ENCODE results near the gene TBX3. TPM values are rescaled to one million over a fixed set of nuclear protein-coding genes. Genes with fewer than 3 reads are reported as not detected.
A peak's percentile ranks its signal among the peaks of the same experiment; 100 is the strongest.

TBX3 gene
- total and polyA plus RNA-seq, 5 donors from 2014 or later: not detected

- no peak overlapping the region for H3K27ac ChIP-seq (ENCODE audit: insufficient read depth, low read length, poor library complexity, severe bottlenecking)
- H3K9me3 Mint-ChIP-seq: peaks cover 0 to 3% (median 0%) of the 10 kb centered on the region in 7 donors
- peaks cover 16% of the 10 kb centered on the region for H3K27me3 ChIP-seq (ENCODE audit: control insufficient read depth, insufficient read depth, low read length)
- H3K4me3 ChIP-seq (ENCODE audit: low read depth, low read length): no peak overlapping the region
- ATAC-seq (ENCODE audit: low read depth in 2 of 2) (no peak), DNase-seq (no peak)
- no peaks in the 10 kb centered on the region for H3K36me3 ChIP-seq (ENCODE audit: control insufficient read depth, insufficient read depth, low read length)
- no peaks in the 10 kb centered on the region for H3K4me1 ChIP-seq (ENCODE audit: control insufficient read depth, insufficient read depth, low read length, poor library complexity, severe bottlenecking)
- H3K36me3 Mint-ChIP-seq: no peaks in the 10 kb centered on the region
- H3K9me3 ChIP-seq (ENCODE audit: control insufficient read depth in 2 of 2, low read length in 2 of 2): peaks cover 0 to 3% of the 10 kb centered on the region in 2 experiments
- H3K27ac Mint-ChIP-seq: no peak overlapping the region
- H3K4me3 Mint-ChIP-seq: no peak overlapping the region
- peaks cover 70% of the 10 kb centered on the region for H3K27me3 Mint-ChIP-seq
- H3K4me1 Mint-ChIP-seq: peaks cover 0 to 5% (median 0%) of the 10 kb centered on the region in 4 donors
Observed at GRCh38 chr12:114701104-114701414, 17.1 kb upstream of the TBX3 start.

- H3K27me3 Mint-ChIP-seq: peaks cover 70% of the 10 kb centered on the region
- no peaks in the 10 kb centered on the region for H3K36me3 Mint-ChIP-seq
- Histone ChIP-seq H3K27ac (ENCODE audit: insufficient read depth, low read length, poor library complexity, severe bottlenecking) (no peak overlapping the region), H3K4me1 (ENCODE audit: control insufficient read depth, insufficient read depth, low read length, poor library complexity, severe bottlenecking) (no peaks in the 10 kb centered on the region), H3K4me3 (ENCODE audit: low read depth, low read length) (no peak overlapping the region), H3K27me3 (ENCODE audit: control insufficient read depth, insufficient read depth, low read length) (peaks cover 20% of the 10 kb centered on the region), H3K9me3 (ENCODE audit: control insufficient read depth in 2 of 2, low read length in 2 of 2) (peaks cover 0 to 3% of the 10 kb centered on the region in 2 experiments), H3K36me3 (ENCODE audit: control insufficient read depth, insufficient read depth, low read length) (no peaks in the 10 kb centered on the region)
- H3K27ac Mint-ChIP-seq: no peak overlapping the region
- H3K4me3 Mint-ChIP-seq: no peak overlapping the region
- H3K9me3 Mint-ChIP-seq: peaks cover 0 to 3% (median 0%) of the 10 kb centered on the region in 7 donors
- ATAC-seq (ENCODE audit: low read depth in 2 of 2) (no peak), DNase-seq (no peak)
- H3K4me1 Mint-ChIP-seq: peaks cover 0 to 5% (median 0%) of the 10 kb centered on the region in 4 donors
Observed at GRCh38 chr12:114700392-114701103, 16.6 kb upstream of the TBX3 start.

- Mint-ChIP-seq H3K36me3 (no peaks in the 10 kb centered on the region), H3K27me3 (peaks cover 83% of the 10 kb centered on the region), H3K4me3 (no peak overlapping the region), H3K9me3 (peaks cover 0 to 8% (median 0%) of the 10 kb centered on the region in 7 donors), H3K4me1 (peaks cover 0 to 5% (median 0%) of the 10 kb centered on the region in 4 donors), H3K27ac (no peak overlapping the region)
- no peaks in the 10 kb centered on the region for H3K36me3 ChIP-seq (ENCODE audit: control insufficient read depth, insufficient read depth, low read length)
- H3K9me3 ChIP-seq (ENCODE audit: control insufficient read depth in 2 of 2, low read length in 2 of 2): peaks cover 0 to 3% of the 10 kb centered on the region in 2 experiments
- no peak for DNase-seq
- H3K27ac ChIP-seq (ENCODE audit: insufficient read depth, low read length, poor library complexity, severe bottlenecking): no peak overlapping the region
- H3K4me1 ChIP-seq (ENCODE audit: control insufficient read depth, insufficient read depth, low read length, poor library complexity, severe bottlenecking): no peaks in the 10 kb centered on the region
- ATAC-seq (ENCODE audit: low read depth in 2 of 2): no peak
- no peak overlapping the region for H3K4me3 ChIP-seq (ENCODE audit: low read depth, low read length)
- peaks cover 29% of the 10 kb centered on the region for H3K27me3 ChIP-seq (ENCODE audit: control insufficient read depth, insufficient read depth, low read length)
Observed at GRCh38 chr12:114698566-114699163, 14.7 kb upstream of the TBX3 start.

GRCh38 chr12:114697741-114698565, 14.0 kb upstream of the TBX3 start:
- DNase-seq: no peak
- no peak overlapping the region for H3K27ac Mint-ChIP-seq
- peaks cover 89% of the 10 kb centered on the region for H3K27me3 Mint-ChIP-seq
- peaks cover 0 to 5% (median 0%) of the 10 kb centered on the region in 4 donors for H3K4me1 Mint-ChIP-seq
- Histone ChIP-seq H3K36me3 (ENCODE audit: control insufficient read depth, insufficient read depth, low read length) (no peaks in the 10 kb centered on the region), H3K27me3 (ENCODE audit: control insufficient read depth, insufficient read depth, low read length) (peaks cover 28% of the 10 kb centered on the region), H3K9me3 (ENCODE audit: control insufficient read depth in 2 of 2, low read length in 2 of 2) (peaks cover 0 to 3% of the 10 kb centered on the region in 2 experiments), H3K27ac (ENCODE audit: insufficient read depth, low read length, poor library complexity, severe bottlenecking) (no peak overlapping the region), H3K4me1 (ENCODE audit: control insufficient read depth, insufficient read depth, low read length, poor library complexity, severe bottlenecking) (no peaks in the 10 kb centered on the region), H3K4me3 (ENCODE audit: low read depth, low read length) (no peak overlapping the region)
- H3K36me3 Mint-ChIP-seq: no peaks in the 10 kb centered on the region
- ATAC-seq (ENCODE audit: low read depth in 2 of 2): no peak
- no peak overlapping the region for H3K4me3 Mint-ChIP-seq
- H3K9me3 Mint-ChIP-seq: peaks cover 0 to 6% (median 0%) of the 10 kb centered on the region in 7 donors

GRCh38 chr12:114697243-114697716, 13.3 kb upstream of the TBX3 start:
- peaks cover 30% of the 10 kb centered on the region for H3K27me3 ChIP-seq (ENCODE audit: control insufficient read depth, insufficient read depth, low read length)
- H3K4me1 ChIP-seq (ENCODE audit: control insufficient read depth, insufficient read depth, low read length, poor library complexity, severe bottlenecking): no peaks in the 10 kb centered on the region
- H3K9me3 ChIP-seq (ENCODE audit: control insufficient read depth in 2 of 2, low read length in 2 of 2): peaks cover 0 to 3% of the 10 kb centered on the region in 2 experiments

GRCh38 chr12:114696443-114697242, 12.7 kb upstream of the TBX3 start:
- Histone ChIP-seq H3K27me3 (ENCODE audit: control insufficient read depth, insufficient read depth, low read length) (peaks cover 30% of the 10 kb centered on the region), H3K36me3 (ENCODE audit: control insufficient read depth, insufficient read depth, low read length) (no peaks in the 10 kb centered on the region), H3K4me1 (ENCODE audit: control insufficient read depth, insufficient read depth, low read length, poor library complexity, severe bottlenecking) (no peaks in the 10 kb centered on the region), H3K27ac (ENCODE audit: insufficient read depth, low read length, poor library complexity, severe bottlenecking) (no peak overlapping the region), H3K4me3 (ENCODE audit: low read depth, low read length) (no peak overlapping the region), H3K9me3 (ENCODE audit: control insufficient read depth in 2 of 2, low read length in 2 of 2) (peaks cover 0 to 3% of the 10 kb centered on the region in 2 experiments)
- peaks cover 0 to 6% (median 0%) of the 10 kb centered on the region in 7 donors for H3K9me3 Mint-ChIP-seq
- ATAC-seq (ENCODE audit: low read depth in 2 of 2) (no peak), DNase-seq (no peak)
- no peak overlapping the region for H3K4me3 Mint-ChIP-seq
- no peaks in the 10 kb centered on the region for H3K36me3 Mint-ChIP-seq
- no peak overlapping the region for H3K27ac Mint-ChIP-seq
- H3K4me1 Mint-ChIP-seq: peaks cover 0 to 5% (median 0%) of the 10 kb centered on the region in 4 donors
- peaks cover 88% of the 10 kb centered on the region for H3K27me3 Mint-ChIP-seq

More at GRCh38 chr12:114697243-114697716, 13.3 kb upstream of the TBX3 start:
- DNase-seq (no peak), ATAC-seq (ENCODE audit: low read depth in 2 of 2) (no peak)
- H3K36me3 Mint-ChIP-seq: no peaks in the 10 kb centered on the region
- H3K27me3 Mint-ChIP-seq: peaks cover 89% of the 10 kb centered on the region
- peaks cover 0 to 6% (median 0%) of the 10 kb centered on the region in 7 donors for H3K9me3 Mint-ChIP-seq
- no peak overlapping the region for H3K27ac ChIP-seq (ENCODE audit: insufficient read depth, low read length, poor library complexity, severe bottlenecking)
- H3K4me3 Mint-ChIP-seq: no peak overlapping the region
- H3K36me3 ChIP-seq (ENCODE audit: control insufficient read depth, insufficient read depth, low read length): no peaks in the 10 kb centered on the region
- no peak overlapping the region for H3K4me3 ChIP-seq (ENCODE audit: low read depth, low read length)
- peaks cover 0 to 5% (median 0%) of the 10 kb centered on the region in 4 donors for H3K4me1 Mint-ChIP-seq
- no peak overlapping the region for H3K27ac Mint-ChIP-seq

GRCh38 chr12:114695305-114695592, 11.3 kb upstream of the TBX3 start:
- peaks cover 0 to 3% of the 10 kb centered on the region in 2 experiments for H3K9me3 ChIP-seq (ENCODE audit: control insufficient read depth in 2 of 2, low read length in 2 of 2)
- Mint-ChIP-seq H3K27ac (peak overlapping the region in 1 of 3 donors; percentile 74), H3K9me3 (peaks cover 0 to 6% (median 0%) of the 10 kb centered on the region in 7 donors), H3K27me3 (peaks cover 89% of the 10 kb centered on the region), H3K36me3 (no peaks in the 10 kb centered on the region), H3K4me1 (peaks cover 0 to 5% (median 0%) of the 10 kb centered on the region in 4 donors), H3K4me3 (no peak overlapping the region)
- H3K4me3 ChIP-seq (ENCODE audit: low read depth, low read length): no peak overlapping the region
- peaks cover 35% of the 10 kb centered on the region for H3K27me3 ChIP-seq (ENCODE audit: control insufficient read depth, insufficient read depth, low read length)
- H3K27ac ChIP-seq (ENCODE audit: insufficient read depth, low read length, poor library complexity, severe bottlenecking): no peak overlapping the region
- H3K4me1 ChIP-seq (ENCODE audit: control insufficient read depth, insufficient read depth, low read length, poor library complexity, severe bottlenecking): no peaks in the 10 kb centered on the region
- no peaks in the 10 kb centered on the region for H3K36me3 ChIP-seq (ENCODE audit: control insufficient read depth, insufficient read depth, low read length)
- ATAC-seq (ENCODE audit: low read depth in 2 of 2): no peak
- DNase-seq: no peak

Data from CD4-positive, CD25-positive, alpha-beta regulatory T cell (primary cell).